Measurements from ENCODE around the gene EHF.
"Not testable (repeated sequence)": the region's sequence is repeated elsewhere in the genome, so short reads cannot be mapped to it uniquely, and the experiment has no call there.

EHF gene

GRCh38 chr11:34620820-34621792 is at the start of gene EHF:
Gene EHF, plus strand, starts transcription at chr11:34621093. Its CDS starts 21,538 bp downstream, at chr11:34642631.
- Mint-ChIP-seq H3K27me3 (peaks cover 45% of the 10 kb centered on the region), H3K36me3 (ENCODE audit: low read depth) (no peaks in the 10 kb centered on the region), H3K27ac (no peak within 1 kb of the TSS), H3K4me3 (no peak within 1 kb of the TSS), H3K9me3 (no peaks in the 10 kb centered on the region), H3K4me1 (ENCODE audit: low read depth) (no peaks in the 10 kb centered on the region)

- Mint-ChIP-seq H3K27ac (no peak overlapping the region), H3K4me1 (ENCODE audit: low read depth) (no peaks in the 10 kb centered on the region), H3K27me3 (peaks cover 62% of the 10 kb centered on the region), H3K4me3 (no peak overlapping the region), H3K36me3 (ENCODE audit: low read depth) (no peaks in the 10 kb centered on the region), H3K9me3 (no peaks in the 10 kb centered on the region)
Measured at GRCh38 chr11:34573537-34573936, 47.4 kb upstream of the EHF start.

- no peak overlapping the region for H3K27ac Mint-ChIP-seq
- peaks cover 61% of the 10 kb centered on the region for H3K27me3 Mint-ChIP-seq
- no peaks in the 10 kb centered on the region for H3K36me3 Mint-ChIP-seq (ENCODE audit: low read depth)
Measured at GRCh38 chr11:34575261-34575660, 45.6 kb upstream of the EHF start.

GRCh38 chr11:34575671-34576070 is 45.2 kb upstream of the EHF start:
- Mint-ChIP-seq H3K27ac (peak overlapping the region; percentile 0), H3K27me3 (peaks cover 59% of the 10 kb centered on the region), H3K9me3 (no peaks in the 10 kb centered on the region), H3K4me3 (no peak overlapping the region), H3K36me3 (ENCODE audit: low read depth) (no peaks in the 10 kb centered on the region), H3K4me1 (ENCODE audit: low read depth) (no peaks in the 10 kb centered on the region)

More at GRCh38 chr11:34575261-34575660, 45.6 kb upstream of the EHF start:
- Mint-ChIP-seq H3K4me3 (no peak overlapping the region), H3K9me3 (no peaks in the 10 kb centered on the region), H3K4me1 (ENCODE audit: low read depth) (no peaks in the 10 kb centered on the region)

GRCh38 chr11:34576331-34576730 is 44.6 kb upstream of the EHF start:
- Mint-ChIP-seq H3K4me1 (ENCODE audit: low read depth) (no peaks in the 10 kb centered on the region), H3K9me3 (no peaks in the 10 kb centered on the region), H3K4me3 (no peak overlapping the region), H3K27me3 (peaks cover 60% of the 10 kb centered on the region), H3K27ac (no peak overlapping the region), H3K36me3 (ENCODE audit: low read depth) (no peaks in the 10 kb centered on the region)

GRCh38 chr11:34583818-34584217 is 37.1 kb upstream of the EHF start:
- Mint-ChIP-seq H3K9me3 (no peaks in the 10 kb centered on the region), H3K36me3 (ENCODE audit: low read depth) (no peaks in the 10 kb centered on the region), H3K27ac (no peak overlapping the region), H3K4me1 (ENCODE audit: low read depth) (peaks cover 8% of the 10 kb centered on the region), H3K4me3 (no peak overlapping the region), H3K27me3 (peaks cover 60% of the 10 kb centered on the region)

GRCh38 chr11:34585304-34585734 is 35.6 kb upstream of the EHF start:
- Mint-ChIP-seq H3K27me3 (peaks cover 60% of the 10 kb centered on the region), H3K36me3 (ENCODE audit: low read depth) (no peaks in the 10 kb centered on the region), H3K4me3 (no peak overlapping the region), H3K4me1 (ENCODE audit: low read depth) (peaks cover 8% of the 10 kb centered on the region), H3K27ac (no peak overlapping the region), H3K9me3 (no peaks in the 10 kb centered on the region)

GRCh38 chr11:34585735-34586487 is 35.0 kb upstream of the EHF start:
- H3K27me3 Mint-ChIP-seq: peaks cover 60% of the 10 kb centered on the region
- H3K27ac Mint-ChIP-seq: no peak overlapping the region
- peaks cover 8% of the 10 kb centered on the region for H3K4me1 Mint-ChIP-seq (ENCODE audit: low read depth)
- H3K9me3 Mint-ChIP-seq: no peaks in the 10 kb centered on the region
- no peak overlapping the region for H3K4me3 Mint-ChIP-seq
- H3K36me3 Mint-ChIP-seq (ENCODE audit: low read depth): no peaks in the 10 kb centered on the region

GRCh38 chr11:34586488-34587281 is 34.2 kb upstream of the EHF start:
- peaks cover 58% of the 10 kb centered on the region for H3K27me3 Mint-ChIP-seq
- H3K36me3 Mint-ChIP-seq (ENCODE audit: low read depth): no peaks in the 10 kb centered on the region
- H3K4me1 Mint-ChIP-seq (ENCODE audit: low read depth): peaks cover 8% of the 10 kb centered on the region
- no peak overlapping the region for H3K4me3 Mint-ChIP-seq
- no peak overlapping the region for H3K27ac Mint-ChIP-seq
- H3K9me3 Mint-ChIP-seq: no peaks in the 10 kb centered on the region

GRCh38 chr11:34587282-34587677 is 33.6 kb upstream of the EHF start:
- Mint-ChIP-seq H3K36me3 (ENCODE audit: low read depth) (no peaks in the 10 kb centered on the region), H3K27ac (no peak overlapping the region), H3K9me3 (no peaks in the 10 kb centered on the region), H3K4me3 (no peak overlapping the region), H3K4me1 (ENCODE audit: low read depth) (peaks cover 8% of the 10 kb centered on the region), H3K27me3 (peaks cover 58% of the 10 kb centered on the region)

- H3K27ac Mint-ChIP-seq: no peak overlapping the region
- no peaks in the 10 kb centered on the region for H3K36me3 Mint-ChIP-seq (ENCODE audit: low read depth)
Measured at GRCh38 chr11:34588023-34588422, 32.9 kb upstream of the EHF start.

GRCh38 chr11:34588701-34589100 is 32.2 kb upstream of the EHF start:
- H3K27me3 Mint-ChIP-seq: peaks cover 72% of the 10 kb centered on the region
- H3K36me3 Mint-ChIP-seq (ENCODE audit: low read depth): no peaks in the 10 kb centered on the region
- no peak overlapping the region for H3K4me3 Mint-ChIP-seq
- H3K4me1 Mint-ChIP-seq (ENCODE audit: low read depth): peaks cover 8% of the 10 kb centered on the region
- H3K9me3 Mint-ChIP-seq: peaks cover 8% of the 10 kb centered on the region
- no peak overlapping the region for H3K27ac Mint-ChIP-seq

More at GRCh38 chr11:34588023-34588422, 32.9 kb upstream of the EHF start:
- peaks cover 8% of the 10 kb centered on the region for H3K4me1 Mint-ChIP-seq (ENCODE audit: low read depth)
- H3K9me3 Mint-ChIP-seq: peaks cover 3% of the 10 kb centered on the region
- no peak overlapping the region for H3K4me3 Mint-ChIP-seq
- peaks cover 65% of the 10 kb centered on the region for H3K27me3 Mint-ChIP-seq

- H3K9me3 Mint-ChIP-seq: peaks cover 11% of the 10 kb centered on the region
- not testable (repeated sequence) for H3K27ac Mint-ChIP-seq; H3K36me3 Mint-ChIP-seq (ENCODE audit: low read depth); H3K4me1 Mint-ChIP-seq (ENCODE audit: low read depth); H3K4me3 Mint-ChIP-seq
- H3K27me3 Mint-ChIP-seq: peaks cover 75% of the 10 kb centered on the region
Measured at GRCh38 chr11:34589177-34589576, 31.7 kb upstream of the EHF start.

- Mint-ChIP-seq H3K36me3 (ENCODE audit: low read depth) (no peaks in the 10 kb centered on the region), H3K4me1 (ENCODE audit: low read depth) (no peaks in the 10 kb centered on the region), H3K27me3 (peaks cover 69% of the 10 kb centered on the region), H3K9me3 (peaks cover 11% of the 10 kb centered on the region), H3K4me3 (no peak overlapping the region), H3K27ac (no peak overlapping the region)
Measured at GRCh38 chr11:34593085-34593484, 27.8 kb upstream of the EHF start.
